Caco-2 (cell line): ENCODE data around the gene PAK1. TPM values are rescaled to one million over a fixed set of nuclear protein-coding genes. Genes with fewer than 3 reads are reported as not detected.

Source experiments
- BruUV-seq: library from RNA; stranded (reverse); fragments of 400-500 nt; replicated peaks from 2 replicates; lab custom pipeline; 2021; lab: Mats Ljungman, UMichigan
- CTCF ChIA-PET: fragments of 300-600 bp; sonication (Branson Sonifier 250); formaldehyde crosslinking; loops from one replicate; lab custom pipeline; 2022; ENCODE audit warnings: antibody characterized with exemption; lab: Charles Lee
- POLR2A ChIA-PET: fragments of 300-600 bp; sonication (Branson Sonifier 250); formaldehyde crosslinking; loops from one replicate; lab custom pipeline; 2022; ENCODE audit warnings: antibody characterized with exemption; lab: Charles Lee
- DNase-seq, 2 experiments: peaks; one replicate each; pipeline versions ENCODE4 v3.0.0 to v3.0.0-alpha.2; 2020 to 2022
- H3K27me3 ChIP-seq: replicated peaks from 2 replicates; pipeline ENCODE4 v1.6.0; 2011; ENCODE audit warnings: low read length; ENCODE audit not compliant: control insufficient read depth, insufficient read depth
- H3K36me3 ChIP-seq: 2 replicates; pipeline ENCODE4 v1.5.1; 2011; ENCODE audit warnings: low read length; ENCODE audit not compliant: control insufficient read depth, insufficient read depth
- H3K4me1 ChIP-seq: fragments of 250-450 bp; sonication (Bioruptor Pico); 2 replicates; pipeline ENCODE4 v1.5.1; 2020; ENCODE audit warnings: mild to moderate bottlenecking
- H3K4me3 ChIP-seq: 2 replicates; pipeline ENCODE4 v1.5.1; 2011; ENCODE audit warnings: low read depth, mild to moderate bottlenecking, control low read depth, low read length
- H3K9me3 ChIP-seq: fragments of 250-450 bp; sonication (Bioruptor Pico); 2 replicates; pipeline ENCODE4 v1.5.1; 2020; ENCODE audit warnings: mild to moderate bottlenecking, moderate library complexity
- H3K27ac Mint-ChIP-seq: one replicate; pipeline ENCODE4 v1.8.0; 2022; ENCODE audit warnings: mixed read lengths; ENCODE audit not compliant: unreplicated experiment
- H3K27me3 Mint-ChIP-seq: one replicate; pipeline ENCODE4 v1.8.0; 2022; ENCODE audit warnings: mixed read lengths; ENCODE audit not compliant: insufficient read depth, unreplicated experiment
- H3K36me3 Mint-ChIP-seq: one replicate; pipeline ENCODE4 v1.8.0; 2022; ENCODE audit warnings: mild to moderate bottlenecking, mixed read lengths; ENCODE audit not compliant: insufficient read depth, unreplicated experiment
- H3K4me1 Mint-ChIP-seq: one replicate; pipeline ENCODE4 v1.8.0; 2022; ENCODE audit warnings: low read depth, mixed read lengths; ENCODE audit not compliant: unreplicated experiment
- H3K4me3 Mint-ChIP-seq: one replicate; pipeline ENCODE4 v1.8.0; 2022; ENCODE audit warnings: mild to moderate bottlenecking, moderate library complexity, mixed read lengths; ENCODE audit not compliant: unreplicated experiment
- H3K9me3 Mint-ChIP-seq: one replicate; pipeline ENCODE4 v1.8.0; 2022; ENCODE audit warnings: mixed read lengths; ENCODE audit not compliant: unreplicated experiment
- intact Hi-C: fragments of 100-400 bp; cut with micrococcal nuclease; formaldehyde crosslinking; loops from one replicate; pipeline ENCODE4 v1.10.0; 2022; ENCODE audit not compliant: unreplicated experiment
- total RNA-seq: library from RNA; stranded (reverse); gene quantifications from 2 replicates; pipeline ENCODE4 v1.2.3, GENCODE V29; 2022
- TF ChIP-seq, protein P1 (sequence below), 2 experiments: fragments of 200-600 bp in 1 of 2; IDR thresholded peaks; 1 replicate in 1 of 2; 2 replicates in 1 of 2; pipeline versions ENCODE4 v1.5.1 to v1.8.0; 2011 to 2022; ENCODE audit warnings: antibody characterized with exemption in 1 of 2, control low read depth in 1 of 2, inconsistent platforms in 1 of 2, low read depth in 1 of 2, low read length in 1 of 2, mild to moderate bottlenecking in 1 of 2, moderate library complexity in 1 of 2; ENCODE audit not compliant: insufficient read depth in 1 of 2, severe bottlenecking in 1 of 2, unreplicated experiment in 1 of 2

PAK1 gene
- total RNA-seq, 1 experiment from 2014 or later, result 81.1 TPM

- no peaks in the 10 kb centered on the region for H3K27me3 Mint-ChIP-seq
- intact Hi-C loops, result no loop called here
- TF ChIP-seq, protein P1, sequence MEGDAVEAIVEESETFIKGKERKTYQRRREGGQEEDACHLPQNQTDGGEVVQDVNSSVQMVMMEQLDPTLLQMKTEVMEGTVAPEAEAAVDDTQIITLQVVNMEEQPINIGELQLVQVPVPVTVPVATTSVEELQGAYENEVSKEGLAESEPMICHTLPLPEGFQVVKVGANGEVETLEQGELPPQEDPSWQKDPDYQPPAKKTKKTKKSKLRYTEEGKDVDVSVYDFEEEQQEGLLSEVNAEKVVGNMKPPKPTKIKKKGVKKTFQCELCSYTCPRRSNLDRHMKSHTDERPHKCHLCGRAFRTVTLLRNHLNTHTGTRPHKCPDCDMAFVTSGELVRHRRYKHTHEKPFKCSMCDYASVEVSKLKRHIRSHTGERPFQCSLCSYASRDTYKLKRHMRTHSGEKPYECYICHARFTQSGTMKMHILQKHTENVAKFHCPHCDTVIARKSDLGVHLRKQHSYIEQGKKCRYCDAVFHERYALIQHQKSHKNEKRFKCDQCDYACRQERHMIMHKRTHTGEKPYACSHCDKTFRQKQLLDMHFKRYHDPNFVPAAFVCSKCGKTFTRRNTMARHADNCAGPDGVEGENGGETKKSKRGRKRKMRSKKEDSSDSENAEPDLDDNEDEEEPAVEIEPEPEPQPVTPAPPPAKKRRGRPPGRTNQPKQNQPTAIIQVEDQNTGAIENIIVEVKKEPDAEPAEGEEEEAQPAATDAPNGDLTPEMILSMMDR (IDR thresholded peaks at IDR 0.05; ENCODE audit: insufficient read depth in 1 of 2, low read depth in 1 of 2, low read length in 1 of 2, severe bottlenecking in 1 of 2, unreplicated experiment in 1 of 2), result no peak
- Histone ChIP-seq H3K9me3 (no peaks in the 10 kb centered on the region), H3K36me3 (no peaks in the 10 kb centered on the region), H3K27me3 (no peaks in the 10 kb centered on the region), H3K4me3 (no peak overlapping the region), H3K4me1 (peaks cover 3% of the 10 kb centered on the region; the same call in 1 of the 2 replicates)
- no peak overlapping the region for H3K4me3 Mint-ChIP-seq
- H3K27ac Mint-ChIP-seq, result no peak overlapping the region
- no TSS peak for BruUV-seq
- ChIA-PET POLR2A (no interaction called here), CTCF (interaction anchor here (0.6 kb wide), 1 partner anchor 16 kb away, joined by 4 read pairs; no protein-coding TSS in a partner anchor)
- DNase-seq, result no peak
- peaks cover 17% of the 10 kb centered on the region for H3K4me1 Mint-ChIP-seq
- H3K9me3 Mint-ChIP-seq, result peaks cover 9% of the 10 kb centered on the region
- no peaks in the 10 kb centered on the region for H3K36me3 Mint-ChIP-seq
Observed at GRCh38 chr11:77407613-77408012, 66.3 kb downstream of the PAK1 start.

- intact Hi-C loops, result no loop called here
- peaks cover 9% of the 10 kb centered on the region for H3K9me3 Mint-ChIP-seq
- H3K4me1 Mint-ChIP-seq, result peaks cover 23% of the 10 kb centered on the region
- no peak overlapping the region for H3K27ac Mint-ChIP-seq
- H3K36me3 ChIP-seq, result no peaks in the 10 kb centered on the region
- peaks cover 3% of the 10 kb centered on the region; the same call in 1 of the 2 replicates for H3K4me1 ChIP-seq
- no peak overlapping the region for H3K4me3 ChIP-seq
- TF ChIP-seq, protein P1 (IDR thresholded peaks at IDR 0.05; ENCODE audit: insufficient read depth in 1 of 2, low read depth in 1 of 2, low read length in 1 of 2, severe bottlenecking in 1 of 2, unreplicated experiment in 1 of 2), result no peak
- H3K9me3 ChIP-seq, result no peaks in the 10 kb centered on the region
- no peaks in the 10 kb centered on the region for H3K36me3 Mint-ChIP-seq
- no peak overlapping the region for H3K4me3 Mint-ChIP-seq
- no TSS peak for BruUV-seq
- H3K27me3 ChIP-seq, result no peaks in the 10 kb centered on the region
- CTCF ChIA-PET, result no interaction called here
- no peak for DNase-seq
- POLR2A ChIA-PET, result no interaction called here
- H3K27me3 Mint-ChIP-seq, result no peaks in the 10 kb centered on the region
Observed at GRCh38 chr11:77406396-77406795, 67.5 kb downstream of the PAK1 start.

DNA sequence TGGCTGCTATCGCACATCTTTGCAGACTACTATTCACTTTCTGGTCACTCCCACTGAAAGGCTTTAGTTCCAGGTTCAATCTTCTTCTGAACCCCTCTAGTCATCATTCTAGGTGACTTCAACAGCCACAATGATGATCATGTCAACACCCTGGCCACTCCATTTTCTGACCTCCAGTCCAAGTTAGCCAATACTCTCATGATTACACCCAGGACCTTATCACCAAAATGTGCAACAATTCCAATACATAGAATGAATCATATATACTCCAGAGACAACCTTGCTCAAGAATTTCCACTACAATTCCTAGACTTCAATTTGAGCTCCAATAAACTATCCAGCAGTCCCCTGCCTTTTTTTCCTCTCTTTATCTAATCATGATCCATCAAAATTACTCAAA is 70.7 kb downstream of the PAK1 start:
- ChIA-PET CTCF (interaction anchor here (1.1 kb wide), 1 partner anchor 69 kb away, joined by 3 read pairs; no protein-coding TSS in a partner anchor), POLR2A (no interaction called here)
- Mint-ChIP-seq H3K27ac (peak overlapping the region; percentile 1), H3K36me3 (no peaks in the 10 kb centered on the region), H3K4me1 (peaks cover 23% of the 10 kb centered on the region), H3K27me3 (no peaks in the 10 kb centered on the region), H3K9me3 (peaks cover 9% of the 10 kb centered on the region), H3K4me3 (no peak overlapping the region)
- intact Hi-C loops, result no loop called here
- Histone ChIP-seq H3K4me3 (no peak overlapping the region), H3K36me3 (no peaks in the 10 kb centered on the region), H3K9me3 (no peaks in the 10 kb centered on the region), H3K27me3 (no peaks in the 10 kb centered on the region), H3K4me1 (peaks cover 3% of the 10 kb centered on the region; the same call in 1 of the 2 replicates)
- no TSS peak for BruUV-seq
- no peak for DNase-seq
- TF ChIP-seq, protein P1 (IDR thresholded peaks at IDR 0.05; ENCODE audit: insufficient read depth in 1 of 2, low read depth in 1 of 2, low read length in 1 of 2, severe bottlenecking in 1 of 2, unreplicated experiment in 1 of 2), result no peak
